A549 (cell line): Measurements from ENCODE around the gene GRIK5.

Source experiments
- FOXS1 ChIP-seq: fragments of 250-450 bp; sonication (Bioruptor Pico); IDR thresholded peaks from 2 replicates; pipeline ENCODE4 v1.5.0; 2020; ENCODE audit warnings: mild to moderate bottlenecking, moderate library complexity
- KDM1A ChIP-seq: fragments of 200-600 bp; sonication (generic); IDR thresholded peaks from 2 replicates; pipeline ENCODE4 v1.6.1; 2016; ENCODE audit warnings: low read depth, mild to moderate bottlenecking
- KDM5A ChIP-seq: fragments of 200-600 bp; sonication (generic); IDR thresholded peaks from 2 replicates; pipeline ENCODE4 v1.6.1; 2016; ENCODE audit warnings: antibody characterized with exemption, mild to moderate bottlenecking
- MAZ ChIP-seq: fragments of 150-350 bp; IDR thresholded peaks from 2 replicates; pipeline ENCODE4 v1.6.1; 2014; ENCODE audit warnings: antibody characterized with exemption, low read depth, low read length, borderline replicate concordance
- POLR2A ChIP-seq: IDR thresholded peaks from 2 replicates; pipeline ENCODE4 v1.6.1; 2012; ENCODE audit warnings: mild to moderate bottlenecking, low read length
- TF ChIP-seq, protein P1 (sequence below): fragments of >200 bp; sonication (Bioruptor Twin); formaldehyde crosslinking; IDR thresholded peaks from 3 replicates; pipeline ENCODE4 v1.5.1; 2016
- TF ChIP-seq, protein P2 (sequence below): fragments of 250-450 bp; sonication (Bioruptor Pico); IDR thresholded peaks from 2 replicates; pipeline ENCODE4 v1.5.0; 2020; ENCODE audit warnings: low read depth, mild to moderate bottlenecking, moderate library complexity
- TF ChIP-seq, protein P3 (sequence below): fragments of 200-600 bp; sonication (generic); IDR thresholded peaks from 2 replicates; pipeline ENCODE4 v1.6.1; 2016; ENCODE audit warnings: antibody characterized with exemption, mild to moderate bottlenecking, moderate library complexity
- TF ChIP-seq, protein P4 (sequence below): IDR thresholded peaks from 2 replicates; pipeline ENCODE4 v1.6.1; 2012; ENCODE audit warnings: low read depth, borderline replicate concordance

GRCh38 chr19:42053037-42053935 is 16.7 kb downstream of the GRIK5 start:
- TF ChIP-seq, protein P1, sequence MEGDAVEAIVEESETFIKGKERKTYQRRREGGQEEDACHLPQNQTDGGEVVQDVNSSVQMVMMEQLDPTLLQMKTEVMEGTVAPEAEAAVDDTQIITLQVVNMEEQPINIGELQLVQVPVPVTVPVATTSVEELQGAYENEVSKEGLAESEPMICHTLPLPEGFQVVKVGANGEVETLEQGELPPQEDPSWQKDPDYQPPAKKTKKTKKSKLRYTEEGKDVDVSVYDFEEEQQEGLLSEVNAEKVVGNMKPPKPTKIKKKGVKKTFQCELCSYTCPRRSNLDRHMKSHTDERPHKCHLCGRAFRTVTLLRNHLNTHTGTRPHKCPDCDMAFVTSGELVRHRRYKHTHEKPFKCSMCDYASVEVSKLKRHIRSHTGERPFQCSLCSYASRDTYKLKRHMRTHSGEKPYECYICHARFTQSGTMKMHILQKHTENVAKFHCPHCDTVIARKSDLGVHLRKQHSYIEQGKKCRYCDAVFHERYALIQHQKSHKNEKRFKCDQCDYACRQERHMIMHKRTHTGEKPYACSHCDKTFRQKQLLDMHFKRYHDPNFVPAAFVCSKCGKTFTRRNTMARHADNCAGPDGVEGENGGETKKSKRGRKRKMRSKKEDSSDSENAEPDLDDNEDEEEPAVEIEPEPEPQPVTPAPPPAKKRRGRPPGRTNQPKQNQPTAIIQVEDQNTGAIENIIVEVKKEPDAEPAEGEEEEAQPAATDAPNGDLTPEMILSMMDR = no peak
- TF ChIP-seq, protein P2, sequence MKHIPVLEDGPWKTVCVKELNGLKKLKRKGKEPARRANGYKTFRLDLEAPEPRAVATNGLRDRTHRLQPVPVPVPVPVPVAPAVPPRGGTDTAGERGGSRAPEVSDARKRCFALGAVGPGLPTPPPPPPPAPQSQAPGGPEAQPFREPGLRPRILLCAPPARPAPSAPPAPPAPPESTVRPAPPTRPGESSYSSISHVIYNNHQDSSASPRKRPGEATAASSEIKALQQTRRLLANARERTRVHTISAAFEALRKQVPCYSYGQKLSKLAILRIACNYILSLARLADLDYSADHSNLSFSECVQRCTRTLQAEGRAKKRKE = no peak
- TF ChIP-seq MAZ = no peak
- TF ChIP-seq POLR2A = no peak
- no peak for TF ChIP-seq FOXS1 (CRISPR knock-in tag)
- TF ChIP-seq, protein P3, sequence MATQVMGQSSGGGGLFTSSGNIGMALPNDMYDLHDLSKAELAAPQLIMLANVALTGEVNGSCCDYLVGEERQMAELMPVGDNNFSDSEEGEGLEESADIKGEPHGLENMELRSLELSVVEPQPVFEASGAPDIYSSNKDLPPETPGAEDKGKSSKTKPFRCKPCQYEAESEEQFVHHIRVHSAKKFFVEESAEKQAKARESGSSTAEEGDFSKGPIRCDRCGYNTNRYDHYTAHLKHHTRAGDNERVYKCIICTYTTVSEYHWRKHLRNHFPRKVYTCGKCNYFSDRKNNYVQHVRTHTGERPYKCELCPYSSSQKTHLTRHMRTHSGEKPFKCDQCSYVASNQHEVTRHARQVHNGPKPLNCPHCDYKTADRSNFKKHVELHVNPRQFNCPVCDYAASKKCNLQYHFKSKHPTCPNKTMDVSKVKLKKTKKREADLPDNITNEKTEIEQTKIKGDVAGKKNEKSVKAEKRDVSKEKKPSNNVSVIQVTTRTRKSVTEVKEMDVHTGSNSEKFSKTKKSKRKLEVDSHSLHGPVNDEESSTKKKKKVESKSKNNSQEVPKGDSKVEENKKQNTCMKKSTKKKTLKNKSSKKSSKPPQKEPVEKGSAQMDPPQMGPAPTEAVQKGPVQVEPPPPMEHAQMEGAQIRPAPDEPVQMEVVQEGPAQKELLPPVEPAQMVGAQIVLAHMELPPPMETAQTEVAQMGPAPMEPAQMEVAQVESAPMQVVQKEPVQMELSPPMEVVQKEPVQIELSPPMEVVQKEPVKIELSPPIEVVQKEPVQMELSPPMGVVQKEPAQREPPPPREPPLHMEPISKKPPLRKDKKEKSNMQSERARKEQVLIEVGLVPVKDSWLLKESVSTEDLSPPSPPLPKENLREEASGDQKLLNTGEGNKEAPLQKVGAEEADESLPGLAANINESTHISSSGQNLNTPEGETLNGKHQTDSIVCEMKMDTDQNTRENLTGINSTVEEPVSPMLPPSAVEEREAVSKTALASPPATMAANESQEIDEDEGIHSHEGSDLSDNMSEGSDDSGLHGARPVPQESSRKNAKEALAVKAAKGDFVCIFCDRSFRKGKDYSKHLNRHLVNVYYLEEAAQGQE = no peak
- TF ChIP-seq, protein P4, sequence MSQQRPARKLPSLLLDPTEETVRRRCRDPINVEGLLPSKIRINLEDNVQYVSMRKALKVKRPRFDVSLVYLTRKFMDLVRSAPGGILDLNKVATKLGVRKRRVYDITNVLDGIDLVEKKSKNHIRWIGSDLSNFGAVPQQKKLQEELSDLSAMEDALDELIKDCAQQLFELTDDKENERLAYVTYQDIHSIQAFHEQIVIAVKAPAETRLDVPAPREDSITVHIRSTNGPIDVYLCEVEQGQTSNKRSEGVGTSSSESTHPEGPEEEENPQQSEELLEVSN = no peak
- no peak for TF ChIP-seq KDM1A
- TF ChIP-seq KDM5A = no peak
